Fibroblast of skin of right biceps (primary cell): ENCODE results near the gene SLC6A12.
"Not testable (repeated sequence)": the region's sequence is repeated elsewhere in the genome, so short reads cannot be mapped to it uniquely, and the experiment has no call there.

Source experiments
- DNase-seq: peaks from one replicate; pipeline ENCODE4 v3.0.0-alpha.2; 2013

Gene SLC6A12

GRCh38 chr12:195156-195555 lies 18.8 kb downstream of the SLC6A12 start:
- DNase-seq: no peak

GRCh38 chr12:194276-194675 lies 19.7 kb downstream of the SLC6A12 start:
- no peak for DNase-seq

- no peak for DNase-seq
These were observed 20.7 kb downstream of the SLC6A12 start for GRCh38 chr12:193261-193660.

GRCh38 chr12:191541-191940 lies 22.4 kb downstream of the SLC6A12 start:
- no peak for DNase-seq

GRCh38 chr12:190881-191280 lies 23.1 kb downstream of the SLC6A12 start:
- no peak for DNase-seq

- no peak for DNase-seq
These were observed 24.4 kb downstream of the SLC6A12 start for GRCh38 chr12:189622-189962.

- DNase-seq: peak; percentile 63
These were observed 24.9 kb downstream of the SLC6A12 start for GRCh38 chr12:188910-189621.

GRCh38 chr12:187986-188909 lies 25.7 kb downstream of the SLC6A12 start:
- DNase-seq: not testable (repeated sequence)

- no peak for DNase-seq
These were observed 27.8 kb downstream of the SLC6A12 start for GRCh38 chr12:186006-186625.

- no peak for DNase-seq
These were observed 28.4 kb downstream of the SLC6A12 start for GRCh38 chr12:185576-185955.

GRCh38 chr12:184811-185575 lies 29.0 kb downstream of the SLC6A12 start:
- DNase-seq: no peak

- peak; percentile 87 for DNase-seq
These were observed 31.5 kb downstream of the SLC6A12 start for GRCh38 chr12:182381-182892.

GRCh38 chr12:181921-182320 lies 32.0 kb downstream of the SLC6A12 start:
- DNase-seq: no peak

- no peak for DNase-seq
These were observed 33.5 kb downstream of the SLC6A12 start for GRCh38 chr12:180445-180844.

- no peak for DNase-seq
These were observed 34.1 kb downstream of the SLC6A12 start for GRCh38 chr12:179885-180284.

GRCh38 chr12:179131-179884 lies 34.6 kb downstream of the SLC6A12 start:
- DNase-seq: no peak

- DNase-seq: no peak
These were observed 35.2 kb downstream of the SLC6A12 start for GRCh38 chr12:178829-179109.

GRCh38 chr12:177980-178828 lies 35.8 kb downstream of the SLC6A12 start:
- no peak for DNase-seq

GRCh38 chr12:177336-177979 lies 36.5 kb downstream of the SLC6A12 start:
- no peak for DNase-seq

- peak; percentile 85 for DNase-seq
These were observed 37.4 kb downstream of the SLC6A12 start for GRCh38 chr12:176321-177181.
